ENCODE data around the gene IQGAP2.

The IQGAP2 gene

DNA sequence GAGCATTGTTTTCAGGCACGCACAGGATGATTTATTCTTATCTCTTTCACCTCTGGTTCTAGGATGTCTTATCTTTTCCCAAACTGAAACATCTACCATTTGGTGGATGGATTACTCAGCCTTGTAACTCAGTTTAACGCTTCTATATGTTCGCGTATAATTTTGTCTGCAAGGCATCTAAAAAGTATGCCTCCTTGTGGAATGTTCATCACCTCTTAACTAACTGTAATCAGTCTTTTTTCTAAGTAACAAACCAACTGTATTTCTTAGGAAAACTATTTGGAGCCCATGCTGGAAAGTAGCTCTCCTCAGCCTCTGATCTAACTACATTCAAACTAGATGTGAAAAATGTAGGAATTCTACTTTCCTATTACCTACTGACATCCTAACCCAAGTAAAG, 231.6 kb downstream of the IQGAP2 start:
- no peaks in the 10 kb centered on the region for H4K20me1 ChIP-seq (ENCODE audit: control insufficient read depth, insufficient read depth, low read depth, low read length)
- no peaks in the 10 kb centered on the region for H3K79me2 ChIP-seq (ENCODE audit: control insufficient read depth, low read length)
- no peak overlapping the region for H3K4me2 ChIP-seq (ENCODE audit: low read length)
- no peak overlapping the region for H3K27ac ChIP-seq (ENCODE audit: low read depth, low read length)
- H3K4me3 ChIP-seq (ENCODE audit: low read length) = no peak overlapping the region
- peaks cover 14% of the 10 kb centered on the region for H3K36me3 ChIP-seq (ENCODE audit: control insufficient read depth, low read length)
- no peaks in the 10 kb centered on the region for H3K9me3 ChIP-seq (ENCODE audit: control insufficient read depth, insufficient read depth, low read length)
- peaks cover 23% of the 10 kb centered on the region for H3K4me1 ChIP-seq (ENCODE audit: control insufficient read depth, low read length)
- TF ChIP-seq, protein P1, sequence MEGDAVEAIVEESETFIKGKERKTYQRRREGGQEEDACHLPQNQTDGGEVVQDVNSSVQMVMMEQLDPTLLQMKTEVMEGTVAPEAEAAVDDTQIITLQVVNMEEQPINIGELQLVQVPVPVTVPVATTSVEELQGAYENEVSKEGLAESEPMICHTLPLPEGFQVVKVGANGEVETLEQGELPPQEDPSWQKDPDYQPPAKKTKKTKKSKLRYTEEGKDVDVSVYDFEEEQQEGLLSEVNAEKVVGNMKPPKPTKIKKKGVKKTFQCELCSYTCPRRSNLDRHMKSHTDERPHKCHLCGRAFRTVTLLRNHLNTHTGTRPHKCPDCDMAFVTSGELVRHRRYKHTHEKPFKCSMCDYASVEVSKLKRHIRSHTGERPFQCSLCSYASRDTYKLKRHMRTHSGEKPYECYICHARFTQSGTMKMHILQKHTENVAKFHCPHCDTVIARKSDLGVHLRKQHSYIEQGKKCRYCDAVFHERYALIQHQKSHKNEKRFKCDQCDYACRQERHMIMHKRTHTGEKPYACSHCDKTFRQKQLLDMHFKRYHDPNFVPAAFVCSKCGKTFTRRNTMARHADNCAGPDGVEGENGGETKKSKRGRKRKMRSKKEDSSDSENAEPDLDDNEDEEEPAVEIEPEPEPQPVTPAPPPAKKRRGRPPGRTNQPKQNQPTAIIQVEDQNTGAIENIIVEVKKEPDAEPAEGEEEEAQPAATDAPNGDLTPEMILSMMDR (IDR thresholded peaks at IDR 0.05; ENCODE audit: low read depth, low read length, poor library complexity, severe bottlenecking) = no peak
- TF ChIP-seq EZH2phosphoT487 (IDR thresholded peaks at IDR 0.05; ENCODE audit: borderline replicate concordance, low read length) = no peak
- no peaks in the 10 kb centered on the region for H3K27me3 ChIP-seq (ENCODE audit: control insufficient read depth, low read length)
- no peaks in the 10 kb centered on the region for H3F3A ChIP-seq (ENCODE audit: control insufficient read depth, insufficient read depth)
- H3K9me2 ChIP-seq (replicated peaks; ENCODE audit: control insufficient read depth, low read length) = no peaks in the 10 kb centered on the region

DNA sequence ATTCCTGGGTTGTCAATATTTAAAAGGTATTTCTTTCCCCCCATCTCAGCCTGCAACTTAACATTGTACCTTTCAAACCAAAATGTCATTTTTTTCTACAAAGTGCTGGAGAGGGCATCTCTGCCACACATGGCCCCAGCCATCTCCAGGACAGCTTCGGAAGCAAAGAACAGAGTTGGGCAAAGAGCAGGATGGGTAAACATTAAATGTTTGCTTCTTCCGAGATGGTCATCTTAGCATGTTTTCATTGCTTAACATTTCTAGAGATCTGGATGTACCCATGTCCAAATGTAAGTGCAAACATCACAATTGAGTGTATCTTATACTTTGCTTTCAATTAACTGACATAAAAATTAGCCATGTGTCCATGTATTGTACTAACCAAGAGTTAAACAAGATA, 234.4 kb downstream of the IQGAP2 start:
- H3K9me3 ChIP-seq (ENCODE audit: control insufficient read depth, insufficient read depth, low read length) = no peaks in the 10 kb centered on the region
- no peaks in the 10 kb centered on the region for H3K79me2 ChIP-seq (ENCODE audit: control insufficient read depth, low read length)
- H3K4me1 ChIP-seq (ENCODE audit: control insufficient read depth, low read length) = peaks cover 23% of the 10 kb centered on the region
- H3K4me2 ChIP-seq (ENCODE audit: low read length) = no peak overlapping the region
- H3K27me3 ChIP-seq (ENCODE audit: control insufficient read depth, low read length) = no peaks in the 10 kb centered on the region
- H3K27ac ChIP-seq (ENCODE audit: low read depth, low read length) = no peak overlapping the region
- no peaks in the 10 kb centered on the region for H3F3A ChIP-seq (ENCODE audit: control insufficient read depth, insufficient read depth)
- H3K4me3 ChIP-seq (ENCODE audit: low read length) = no peak overlapping the region
- peaks cover 16% of the 10 kb centered on the region for H3K36me3 ChIP-seq (ENCODE audit: control insufficient read depth, low read length)
- TF ChIP-seq, protein P1 (IDR thresholded peaks at IDR 0.05; ENCODE audit: low read depth, low read length, poor library complexity, severe bottlenecking) = no peak
- no peak for TF ChIP-seq EZH2phosphoT487 (IDR thresholded peaks at IDR 0.05; ENCODE audit: borderline replicate concordance, low read length)
- H4K20me1 ChIP-seq (ENCODE audit: control insufficient read depth, insufficient read depth, low read depth, low read length) = no peaks in the 10 kb centered on the region
- no peaks in the 10 kb centered on the region for H3K9me2 ChIP-seq (replicated peaks; ENCODE audit: control insufficient read depth, low read length)

DNA sequence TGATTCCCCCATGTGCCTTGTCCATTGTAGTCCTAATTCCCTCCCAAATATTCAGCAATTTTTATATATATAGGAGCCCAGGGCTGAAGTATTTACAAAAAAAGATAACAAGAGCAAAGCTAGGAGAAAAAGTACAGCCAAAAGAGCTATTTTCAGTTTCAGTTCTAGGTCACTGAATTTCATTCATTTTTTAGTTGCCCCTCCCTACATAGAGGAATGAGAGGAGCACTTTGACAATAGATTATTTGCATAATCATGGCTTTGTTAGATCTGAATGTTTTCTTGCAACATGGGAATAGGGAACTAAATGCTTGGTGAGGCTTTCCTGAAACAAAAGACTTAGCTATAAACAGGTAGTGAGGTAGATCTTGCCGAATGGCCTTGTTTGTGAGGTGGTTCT, 235.4 kb downstream of the IQGAP2 start:
- Histone ChIP-seq H3K9me2 (replicated peaks; ENCODE audit: control insufficient read depth, low read length) (no peaks in the 10 kb centered on the region), H3K27ac (ENCODE audit: low read depth, low read length) (no peak overlapping the region), H3K36me3 (ENCODE audit: control insufficient read depth, low read length) (peaks cover 19% of the 10 kb centered on the region), H3K4me3 (ENCODE audit: low read length) (no peak overlapping the region), H3K27me3 (ENCODE audit: control insufficient read depth, low read length) (no peaks in the 10 kb centered on the region), H3K9me3 (ENCODE audit: control insufficient read depth, insufficient read depth, low read length) (no peaks in the 10 kb centered on the region), H3K4me1 (ENCODE audit: control insufficient read depth, low read length) (peaks cover 23% of the 10 kb centered on the region), H3K79me2 (ENCODE audit: control insufficient read depth, low read length) (no peaks in the 10 kb centered on the region), H3F3A (ENCODE audit: control insufficient read depth, insufficient read depth) (no peaks in the 10 kb centered on the region), H4K20me1 (ENCODE audit: control insufficient read depth, insufficient read depth, low read depth, low read length) (no peaks in the 10 kb centered on the region), H3K4me2 (ENCODE audit: low read length) (peak overlapping the region; percentile 20)
- TF ChIP-seq, protein P1 (IDR thresholded peaks at IDR 0.05; ENCODE audit: low read depth, low read length, poor library complexity, severe bottlenecking) = no peak
- no peak for TF ChIP-seq EZH2phosphoT487 (IDR thresholded peaks at IDR 0.05; ENCODE audit: borderline replicate concordance, low read length)

Data from DOHH2 (cell line).